Activated naive CD4-positive, alpha-beta T cell treated with anti-CD3 and anti-CD28 coated beads, Interleukin-2, amount 50 U/mL, for 72 hours (primary cell): Measurements from ENCODE around the gene DAB2. TPM values are rescaled to one million over a fixed set of nuclear protein-coding genes. Genes with fewer than 3 reads are reported as not detected.
"Not testable (repeated sequence)": the region's sequence is repeated elsewhere in the genome, so short reads cannot be mapped to it uniquely, and the experiment has no call there.

Experiments used
- ATAC-seq, 2 donors: fragments of 150-1000 bp; cut with Tn5 transposase; 2 replicates each; pipeline ENCODE4 v1.10.0; 2021; ENCODE audit warnings: mild to moderate bottlenecking in 2 of 2, moderate library complexity in 2 of 2
- DNase-seq, 2 donors: peaks; one replicate each; pipeline ENCODE4 v3.0.0; 2021 to 2022; ENCODE audit warnings: low spot score in 2 of 2
- H3K27ac Mint-ChIP-seq, 2 donors: one replicate each; pipeline ENCODE4 v1.8.0; 2022; ENCODE audit warnings: mild to moderate bottlenecking in 2 of 2, mixed read lengths in 2 of 2
- H3K36me3 Mint-ChIP-seq, 2 donors: one replicate each; pipeline ENCODE4 v1.8.0; 2022; ENCODE audit warnings: mixed read lengths in 2 of 2
- H3K9me3 Mint-ChIP-seq, 2 donors: one replicate each; pipeline ENCODE4 v1.8.0; 2022; ENCODE audit warnings: mixed read lengths in 2 of 2
- total RNA-seq, 2 donors: library from RNA; stranded (reverse); gene quantifications; one replicate each; pipeline ENCODE4 v1.2.3, GENCODE V29; 2022

The DAB2 gene
- total RNA-seq, 2 donors from 2014 or later: 0.50 TPM; not detected in 1

DNA sequence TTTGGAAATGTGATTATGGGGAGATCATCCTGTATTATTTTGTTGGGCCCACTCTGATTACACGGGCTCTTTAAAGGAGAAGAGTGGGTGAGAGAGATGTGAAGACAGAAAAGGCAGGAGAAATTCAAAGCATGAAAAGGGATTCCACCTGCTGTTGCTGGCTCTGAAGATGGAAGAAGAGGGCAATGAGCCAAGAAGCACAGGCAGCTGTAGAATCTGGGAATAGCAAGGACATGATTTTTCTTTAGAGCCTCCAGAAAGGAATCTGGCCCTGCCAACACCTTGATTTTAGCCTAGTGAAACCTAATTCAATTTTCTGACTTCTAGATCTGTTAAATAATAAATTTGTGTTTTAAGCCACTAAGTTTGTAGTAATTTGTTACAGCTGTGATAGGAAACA, 71.8 kb downstream of the DAB2 start:
- Mint-ChIP-seq H3K36me3 (peaks cover 17 to 20% of the 10 kb centered on the region in 2 donors), H3K27ac (no peak overlapping the region), H3K9me3 (peaks cover 15 to 25% of the 10 kb centered on the region in 2 donors)
- DNase-seq (no peak), ATAC-seq (no peak)

DNA sequence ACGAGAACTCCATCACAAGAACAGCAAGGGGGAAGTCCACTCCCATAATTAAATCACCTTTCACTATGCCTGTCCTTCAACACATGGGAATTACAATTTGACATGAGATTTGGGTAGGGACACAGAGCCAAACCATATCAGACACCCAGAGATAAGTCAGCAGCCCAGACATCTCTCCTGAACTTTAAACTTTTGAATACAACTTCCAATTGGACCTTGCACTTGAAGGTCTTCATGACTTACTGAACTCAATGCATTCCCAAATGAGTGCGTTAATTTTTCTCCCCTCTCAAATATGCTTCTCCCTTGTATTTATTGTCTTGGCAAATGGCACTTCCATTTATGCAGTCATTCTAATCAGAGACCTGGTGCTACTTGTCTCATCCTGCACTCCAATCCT, 72.6 kb downstream of the DAB2 start:
- peaks cover 17 to 20% of the 10 kb centered on the region in 2 donors for H3K36me3 Mint-ChIP-seq
- ATAC-seq: no peak
- no peak for DNase-seq
- H3K9me3 Mint-ChIP-seq: peaks cover 15 to 25% of the 10 kb centered on the region in 2 donors
- no peak overlapping the region for H3K27ac Mint-ChIP-seq

DNA sequence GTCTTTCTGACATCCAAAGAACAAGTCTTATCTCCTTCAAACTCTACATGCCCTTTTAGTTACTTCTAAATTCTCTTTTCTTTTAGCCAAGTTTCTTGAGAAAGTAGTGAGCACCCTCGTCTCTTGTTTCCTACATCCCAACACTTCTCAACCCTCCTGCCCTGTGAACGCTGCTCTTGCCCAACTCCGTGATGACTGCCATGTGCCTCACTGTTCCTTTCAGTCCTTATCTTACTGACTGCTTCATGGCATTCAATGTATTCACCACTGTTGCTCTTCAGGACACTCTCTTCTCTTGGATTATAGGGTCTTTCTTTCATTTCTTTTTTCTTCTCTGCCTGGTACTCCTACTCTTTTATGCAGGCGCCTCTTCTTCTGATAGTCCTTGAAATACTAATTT, 75.3 kb downstream of the DAB2 start:
- no peak for DNase-seq
- Mint-ChIP-seq H3K27ac (no peak overlapping the region), H3K9me3 (peaks cover 15 to 25% of the 10 kb centered on the region in 2 donors), H3K36me3 (peaks cover 17 to 20% of the 10 kb centered on the region in 2 donors)
- no peak for ATAC-seq

DNA sequence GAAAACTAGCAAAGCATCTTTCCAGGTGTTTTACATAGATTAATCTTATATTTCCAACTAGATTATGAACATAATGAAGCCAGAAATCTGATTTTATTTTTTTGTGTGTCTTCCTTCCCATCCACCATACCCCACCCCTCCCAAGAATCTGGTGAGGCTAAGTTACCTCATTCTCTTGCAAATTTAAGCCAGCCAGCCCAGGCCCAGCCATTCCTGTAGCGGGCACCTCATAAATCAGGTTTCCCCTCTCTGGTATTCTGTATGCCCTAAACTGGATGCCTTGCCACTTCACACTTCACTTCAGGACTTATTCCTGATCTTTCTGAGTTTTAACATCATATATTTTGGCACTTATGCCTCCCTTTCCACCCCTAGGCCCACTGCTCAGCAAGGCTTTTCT, 82.3 kb downstream of the DAB2 start:
- no peak for DNase-seq
- H3K36me3 Mint-ChIP-seq: peaks cover 0 to 7% of the 10 kb centered on the region in 2 donors
- no peaks in the 10 kb centered on the region for H3K9me3 Mint-ChIP-seq
- no peak for ATAC-seq
- no peak overlapping the region for H3K27ac Mint-ChIP-seq

DNA sequence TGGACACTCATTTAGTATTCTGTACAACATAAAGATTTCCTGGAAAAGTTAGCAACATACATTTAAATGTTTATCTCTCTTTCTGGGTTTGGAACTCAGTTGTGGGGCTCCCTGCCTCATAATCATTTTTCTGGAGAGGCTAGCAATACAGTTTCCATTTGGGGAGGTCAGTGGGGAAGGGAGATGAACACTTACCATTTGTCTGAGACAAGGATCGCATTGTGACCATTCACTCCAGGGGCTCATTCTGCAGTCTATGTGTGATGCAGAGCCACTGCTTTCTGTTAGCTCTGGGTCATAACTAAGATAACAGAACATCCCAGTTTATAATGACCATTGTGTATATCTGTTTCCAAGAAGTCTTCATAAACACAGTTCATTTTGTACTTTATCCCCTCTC, 82.9 kb downstream of the DAB2 start:
- Mint-ChIP-seq H3K36me3 (peaks cover 0 to 7% of the 10 kb centered on the region in 2 donors), H3K27ac (no peak overlapping the region), H3K9me3 (no peaks in the 10 kb centered on the region)
- DNase-seq (no peak), ATAC-seq (no peak)

DNA sequence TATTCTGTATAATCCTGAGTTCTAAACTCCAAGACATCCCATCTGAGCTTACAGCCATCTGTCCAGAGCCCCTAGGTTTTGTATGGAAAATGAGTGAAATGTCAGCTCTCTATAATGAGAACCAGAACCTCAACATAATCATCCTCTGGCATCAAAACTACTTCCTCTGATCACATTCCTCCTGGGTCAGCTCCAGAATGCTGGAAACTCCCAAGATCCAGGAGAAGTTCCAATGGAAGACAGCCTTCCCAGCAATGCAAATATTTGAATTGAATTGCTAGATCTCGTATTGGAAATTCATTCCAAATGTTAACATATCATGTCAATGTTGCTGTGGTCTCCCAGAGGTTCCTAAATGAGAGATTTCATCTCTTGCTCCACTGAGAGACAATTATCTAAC, 84.3 kb downstream of the DAB2 start:
- Mint-ChIP-seq H3K27ac (no peak overlapping the region), H3K36me3 (peaks cover 0 to 7% of the 10 kb centered on the region in 2 donors), H3K9me3 (no peaks in the 10 kb centered on the region)
- no peak for ATAC-seq
- no peak for DNase-seq

DNA sequence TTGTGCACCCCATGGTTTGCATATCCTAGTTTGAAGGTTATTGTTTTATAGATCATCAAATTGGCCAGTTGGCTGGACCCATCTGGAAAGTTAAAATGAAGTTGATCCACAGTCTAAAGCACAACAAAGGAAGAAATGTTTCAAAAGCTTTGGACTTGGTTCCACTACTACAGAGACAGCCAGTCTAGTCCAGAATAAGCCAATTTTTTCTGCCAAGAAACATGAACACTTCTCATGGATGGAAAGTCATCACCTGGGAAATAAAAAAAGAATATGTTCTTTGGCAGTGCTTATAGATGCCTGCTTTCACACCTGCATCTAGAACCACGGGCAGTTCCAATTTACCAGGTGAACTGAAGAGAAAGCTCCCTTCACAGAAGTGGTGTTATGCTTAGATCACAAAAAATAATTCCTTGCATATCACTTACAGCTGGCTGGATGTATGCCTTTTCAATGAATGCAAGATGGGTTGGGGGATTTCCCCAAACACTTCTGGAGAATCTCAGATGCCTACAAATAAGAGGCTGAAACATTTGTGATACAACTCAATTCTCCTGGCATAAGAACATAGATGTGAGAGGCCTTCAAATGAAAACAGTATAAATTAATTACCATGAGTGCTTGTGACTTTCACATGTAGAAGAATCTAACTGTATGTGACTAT, 87.4 kb downstream of the DAB2 start:
- no peaks in the 10 kb centered on the region for H3K9me3 Mint-ChIP-seq
- DNase-seq: no peak
- no peak for ATAC-seq
- peaks cover 0 to 6% of the 10 kb centered on the region in 2 donors for H3K36me3 Mint-ChIP-seq
- H3K27ac Mint-ChIP-seq: no peak overlapping the region

DNA sequence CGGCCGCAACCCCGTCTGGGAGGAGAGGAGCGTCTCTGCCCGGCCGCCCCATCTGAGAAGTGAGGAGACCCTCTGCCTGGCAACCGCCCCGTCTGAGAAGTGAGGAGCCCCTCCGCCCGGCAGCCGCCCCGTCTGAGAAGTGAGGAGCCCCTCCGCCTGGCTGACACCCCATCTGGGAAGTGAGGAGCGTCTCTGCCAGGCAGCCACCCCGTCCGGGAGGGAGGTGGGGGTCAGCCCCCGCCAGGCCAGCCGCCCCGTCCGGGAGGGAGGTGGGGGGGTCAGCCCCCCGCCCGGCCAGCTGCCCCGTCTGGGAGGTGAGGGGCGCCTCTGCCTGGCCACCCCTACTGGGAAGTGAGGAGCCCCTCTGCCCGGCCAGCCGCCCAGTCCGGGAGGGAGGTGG, 90.5 kb downstream of the DAB2 start:
- not testable (repeated sequence) for DNase-seq, H3K27ac Mint-ChIP-seq, H3K9me3 Mint-ChIP-seq, ATAC-seq, H3K36me3 Mint-ChIP-seq

DNA sequence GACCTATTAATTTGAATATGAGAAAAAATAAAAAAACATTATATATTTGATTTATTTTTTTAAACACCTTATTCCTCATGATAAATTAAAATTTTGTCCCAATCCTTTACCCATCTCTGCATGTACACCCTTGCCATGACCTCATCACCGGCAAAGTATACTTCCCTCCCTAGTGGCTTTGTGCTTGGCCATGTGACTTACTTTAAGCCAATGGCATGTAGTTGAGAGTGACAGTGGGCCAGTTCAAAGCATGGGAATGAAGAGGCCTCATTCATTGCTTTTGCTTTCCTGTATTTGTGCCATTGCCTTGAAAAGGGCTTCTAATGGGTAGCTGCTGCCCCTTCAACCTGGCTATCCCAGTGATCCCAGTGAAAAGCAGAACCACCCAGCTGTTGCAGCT, 91.7 kb downstream of the DAB2 start:
- no peak overlapping the region for H3K27ac Mint-ChIP-seq
- DNase-seq (no peak), ATAC-seq (no peak)
- H3K36me3 Mint-ChIP-seq: peaks cover 0 to 6% of the 10 kb centered on the region in 2 donors
- no peaks in the 10 kb centered on the region for H3K9me3 Mint-ChIP-seq

DNA sequence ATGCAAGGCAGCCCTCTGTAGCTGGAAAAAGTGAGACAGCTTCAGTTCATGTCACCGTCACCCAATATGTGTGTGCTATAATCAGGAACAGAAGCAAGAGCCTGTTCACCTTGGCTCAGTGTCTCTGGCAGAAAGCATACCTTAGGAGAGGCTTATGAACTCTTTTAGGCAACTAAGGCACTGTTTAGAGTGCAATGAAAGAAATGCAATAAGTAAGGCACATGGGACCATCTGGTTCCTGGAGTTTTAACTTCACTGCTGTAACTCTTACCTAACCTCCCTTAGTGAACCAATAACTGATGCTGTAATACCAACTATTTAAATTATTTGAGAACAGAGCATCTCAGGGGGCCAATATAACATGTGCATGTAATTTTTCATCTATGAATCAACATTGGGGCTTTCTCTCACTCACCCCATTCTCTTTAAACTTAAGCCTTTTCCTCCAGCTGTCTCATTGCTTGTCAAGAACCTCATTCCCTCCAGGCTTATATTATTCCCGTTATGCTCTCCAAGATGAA, 92.9 kb downstream of the DAB2 start:
- H3K27ac Mint-ChIP-seq: no peak overlapping the region
- peaks cover 0 to 6% of the 10 kb centered on the region in 2 donors for H3K36me3 Mint-ChIP-seq
- DNase-seq (no peak), ATAC-seq (no peak)
- no peaks in the 10 kb centered on the region for H3K9me3 Mint-ChIP-seq

DNA sequence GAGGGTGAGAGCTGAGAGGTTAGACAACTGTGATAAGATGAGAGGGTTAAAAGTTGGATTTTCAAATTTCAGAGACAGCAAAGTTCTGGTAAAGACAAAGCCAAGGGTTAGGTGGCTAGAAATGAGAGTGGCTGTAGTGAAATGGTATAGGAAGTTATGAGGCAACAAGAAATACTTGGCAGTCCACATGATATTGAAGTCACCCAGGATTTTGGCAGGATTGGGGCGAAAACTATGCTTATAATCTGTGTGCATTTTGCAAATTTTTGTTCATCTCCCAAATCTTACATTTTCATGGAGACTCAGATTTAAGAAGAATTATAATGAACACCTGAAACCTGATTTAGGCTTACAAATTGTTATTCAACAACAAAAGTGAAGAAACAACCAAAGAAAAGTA, 96.0 kb downstream of the DAB2 start:
- ATAC-seq (no peak), DNase-seq (no peak)
- H3K9me3 Mint-ChIP-seq: no peaks in the 10 kb centered on the region
- H3K36me3 Mint-ChIP-seq: no peaks in the 10 kb centered on the region
- H3K27ac Mint-ChIP-seq: no peak overlapping the region

DNA sequence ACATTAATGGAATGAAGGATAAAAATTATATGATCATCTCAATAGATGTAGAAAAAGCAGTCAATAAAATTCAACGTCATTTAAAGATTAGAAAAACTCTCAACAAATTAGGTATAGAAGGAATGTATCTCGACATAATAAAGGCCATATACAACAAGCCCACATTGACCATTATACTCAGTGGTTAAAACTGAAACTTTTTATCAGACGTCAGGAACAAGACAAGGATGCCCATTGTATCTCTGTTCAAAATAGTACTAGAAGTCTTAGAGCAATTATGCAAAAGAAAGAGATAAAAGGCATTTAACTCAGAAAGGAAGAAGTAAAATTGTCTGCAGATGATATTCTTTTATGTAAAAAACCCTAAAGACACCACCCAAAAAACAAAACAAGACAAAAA, 101.2 kb downstream of the DAB2 start:
- ATAC-seq (no peak), DNase-seq (no peak)
- no peak overlapping the region for H3K27ac Mint-ChIP-seq
- H3K9me3 Mint-ChIP-seq: peaks cover 5 to 8% of the 10 kb centered on the region in 2 donors
- H3K36me3 Mint-ChIP-seq: peaks cover 0 to 4% of the 10 kb centered on the region in 2 donors

Other genes with a start within 250 kb of the DAB2 start
- gene FYB1, start 205.4 kb downstream of the DAB2 start, total RNA-seq: 100 to 1,000 TPM; 161 to 168 TPM
- gene C9, start 60.5 kb downstream of the DAB2 start, total RNA-seq: not detected